ENCODE data around the gene SDK2.

DNA sequence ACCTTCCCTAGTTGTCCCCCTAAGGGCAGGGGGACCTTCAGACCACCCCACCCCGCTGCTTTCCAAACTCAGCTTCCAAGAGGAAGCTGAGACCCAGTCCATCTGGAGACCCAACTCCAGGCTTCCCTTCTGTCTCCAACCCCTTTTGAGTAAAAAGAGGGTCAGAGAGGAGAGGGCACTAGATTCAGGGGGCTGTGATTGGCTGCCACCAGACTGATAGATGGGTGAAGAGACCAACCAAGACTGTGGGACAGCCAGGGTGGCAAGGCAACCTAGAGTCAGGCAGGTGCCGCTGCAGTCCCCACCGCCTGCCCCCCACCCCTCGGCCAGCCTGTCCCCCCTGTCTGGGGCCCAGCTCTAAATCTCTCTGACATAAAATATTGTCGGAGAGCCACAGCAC is 92.5 kb downstream of the SDK2 start:
- TF ChIP-seq, protein P1, sequence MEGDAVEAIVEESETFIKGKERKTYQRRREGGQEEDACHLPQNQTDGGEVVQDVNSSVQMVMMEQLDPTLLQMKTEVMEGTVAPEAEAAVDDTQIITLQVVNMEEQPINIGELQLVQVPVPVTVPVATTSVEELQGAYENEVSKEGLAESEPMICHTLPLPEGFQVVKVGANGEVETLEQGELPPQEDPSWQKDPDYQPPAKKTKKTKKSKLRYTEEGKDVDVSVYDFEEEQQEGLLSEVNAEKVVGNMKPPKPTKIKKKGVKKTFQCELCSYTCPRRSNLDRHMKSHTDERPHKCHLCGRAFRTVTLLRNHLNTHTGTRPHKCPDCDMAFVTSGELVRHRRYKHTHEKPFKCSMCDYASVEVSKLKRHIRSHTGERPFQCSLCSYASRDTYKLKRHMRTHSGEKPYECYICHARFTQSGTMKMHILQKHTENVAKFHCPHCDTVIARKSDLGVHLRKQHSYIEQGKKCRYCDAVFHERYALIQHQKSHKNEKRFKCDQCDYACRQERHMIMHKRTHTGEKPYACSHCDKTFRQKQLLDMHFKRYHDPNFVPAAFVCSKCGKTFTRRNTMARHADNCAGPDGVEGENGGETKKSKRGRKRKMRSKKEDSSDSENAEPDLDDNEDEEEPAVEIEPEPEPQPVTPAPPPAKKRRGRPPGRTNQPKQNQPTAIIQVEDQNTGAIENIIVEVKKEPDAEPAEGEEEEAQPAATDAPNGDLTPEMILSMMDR (IDR thresholded peaks at IDR 0.05; ENCODE audit: insufficient read depth, low read length), result no peak
- TF ChIP-seq, protein P2, sequence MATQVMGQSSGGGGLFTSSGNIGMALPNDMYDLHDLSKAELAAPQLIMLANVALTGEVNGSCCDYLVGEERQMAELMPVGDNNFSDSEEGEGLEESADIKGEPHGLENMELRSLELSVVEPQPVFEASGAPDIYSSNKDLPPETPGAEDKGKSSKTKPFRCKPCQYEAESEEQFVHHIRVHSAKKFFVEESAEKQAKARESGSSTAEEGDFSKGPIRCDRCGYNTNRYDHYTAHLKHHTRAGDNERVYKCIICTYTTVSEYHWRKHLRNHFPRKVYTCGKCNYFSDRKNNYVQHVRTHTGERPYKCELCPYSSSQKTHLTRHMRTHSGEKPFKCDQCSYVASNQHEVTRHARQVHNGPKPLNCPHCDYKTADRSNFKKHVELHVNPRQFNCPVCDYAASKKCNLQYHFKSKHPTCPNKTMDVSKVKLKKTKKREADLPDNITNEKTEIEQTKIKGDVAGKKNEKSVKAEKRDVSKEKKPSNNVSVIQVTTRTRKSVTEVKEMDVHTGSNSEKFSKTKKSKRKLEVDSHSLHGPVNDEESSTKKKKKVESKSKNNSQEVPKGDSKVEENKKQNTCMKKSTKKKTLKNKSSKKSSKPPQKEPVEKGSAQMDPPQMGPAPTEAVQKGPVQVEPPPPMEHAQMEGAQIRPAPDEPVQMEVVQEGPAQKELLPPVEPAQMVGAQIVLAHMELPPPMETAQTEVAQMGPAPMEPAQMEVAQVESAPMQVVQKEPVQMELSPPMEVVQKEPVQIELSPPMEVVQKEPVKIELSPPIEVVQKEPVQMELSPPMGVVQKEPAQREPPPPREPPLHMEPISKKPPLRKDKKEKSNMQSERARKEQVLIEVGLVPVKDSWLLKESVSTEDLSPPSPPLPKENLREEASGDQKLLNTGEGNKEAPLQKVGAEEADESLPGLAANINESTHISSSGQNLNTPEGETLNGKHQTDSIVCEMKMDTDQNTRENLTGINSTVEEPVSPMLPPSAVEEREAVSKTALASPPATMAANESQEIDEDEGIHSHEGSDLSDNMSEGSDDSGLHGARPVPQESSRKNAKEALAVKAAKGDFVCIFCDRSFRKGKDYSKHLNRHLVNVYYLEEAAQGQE (IDR thresholded peaks at IDR 0.05; ENCODE audit: insufficient replicate concordance, low read depth), result no peak
